HG03457 (cell line): ENCODE data around the gene EME2.
"Not testable (repeated sequence)": the region's sequence is repeated elsewhere in the genome, so short reads cannot be mapped to it uniquely, and the experiment has no call there.

ENCODE experiments used
- ATAC-seq: cut with Tn5 transposase; IDR thresholded peaks from one replicate; pipeline ENCODE4 v1.9.1; 2021; ENCODE audit warnings: moderate number of reproducible peaks; ENCODE audit not compliant: unreplicated experiment

Gene EME2

DNA sequence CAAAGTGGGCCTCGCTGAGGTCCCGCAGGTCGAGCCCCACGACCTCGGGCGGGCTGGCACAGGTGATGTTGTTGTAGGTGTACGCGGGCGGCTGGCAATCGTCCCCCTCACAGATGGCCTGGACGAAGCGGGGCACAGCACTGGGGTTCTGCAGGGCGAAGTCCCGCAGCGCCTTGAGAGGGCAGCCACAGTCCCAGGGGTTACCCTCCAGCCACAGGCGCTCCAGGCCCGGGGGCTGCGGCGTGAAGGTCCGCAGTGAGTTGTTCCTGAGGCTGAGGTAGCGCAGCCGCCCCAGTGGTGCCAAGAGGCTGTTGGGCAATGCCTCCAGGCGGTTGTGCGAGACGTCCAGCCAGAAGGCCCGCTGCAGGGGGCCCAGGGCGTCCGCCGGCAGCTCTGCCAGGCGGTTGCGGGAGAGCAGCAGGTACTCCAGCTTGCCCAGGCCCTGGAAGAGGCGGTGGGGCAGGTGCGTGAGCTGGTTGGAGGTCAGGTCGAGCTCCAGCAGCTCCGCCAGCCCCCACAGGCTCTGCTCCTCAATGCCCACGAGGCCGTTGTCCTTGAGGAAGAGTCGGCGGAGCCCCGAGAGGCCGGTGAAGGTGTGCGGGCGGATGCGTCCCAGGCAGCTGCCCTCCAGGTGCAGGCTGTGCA is 18.1 kb downstream of the EME2 start:
- no peak for ATAC-seq

DNA sequence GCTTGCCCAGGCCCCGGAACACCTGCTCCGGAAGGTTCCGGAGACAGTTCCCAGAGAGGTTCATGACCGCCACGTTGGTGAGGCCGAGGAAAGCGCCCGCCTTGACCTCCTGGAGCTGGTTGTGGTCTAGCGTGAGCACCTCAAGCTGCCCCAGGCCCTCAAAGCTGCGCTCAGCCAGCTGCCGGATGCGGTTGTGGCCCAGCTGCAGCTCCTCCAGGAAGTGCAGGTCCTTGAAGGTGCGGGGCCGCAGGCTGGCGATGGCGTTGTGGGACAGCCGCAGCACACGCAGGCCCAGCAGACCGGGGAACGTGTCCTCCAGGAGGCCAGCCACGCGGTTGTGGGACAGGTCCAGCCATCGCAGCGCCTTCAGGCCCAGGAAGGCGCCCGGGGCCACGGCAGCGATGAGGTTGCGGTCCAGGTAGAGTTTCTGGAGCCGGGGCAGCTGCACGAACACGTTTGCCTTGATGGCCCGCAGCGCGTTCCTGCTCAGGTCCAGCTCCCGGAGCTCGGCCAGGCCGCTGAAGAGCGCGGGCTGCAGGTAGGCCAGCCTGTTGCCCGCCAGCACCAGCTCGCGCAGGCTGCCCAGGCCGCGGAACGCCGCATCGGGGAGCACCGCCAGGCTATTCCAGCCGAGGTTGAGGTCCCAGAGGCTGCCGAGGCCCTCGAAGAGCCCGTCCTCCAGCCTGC is 18.8 kb downstream of the EME2 start:
- ATAC-seq = no peak

DNA sequence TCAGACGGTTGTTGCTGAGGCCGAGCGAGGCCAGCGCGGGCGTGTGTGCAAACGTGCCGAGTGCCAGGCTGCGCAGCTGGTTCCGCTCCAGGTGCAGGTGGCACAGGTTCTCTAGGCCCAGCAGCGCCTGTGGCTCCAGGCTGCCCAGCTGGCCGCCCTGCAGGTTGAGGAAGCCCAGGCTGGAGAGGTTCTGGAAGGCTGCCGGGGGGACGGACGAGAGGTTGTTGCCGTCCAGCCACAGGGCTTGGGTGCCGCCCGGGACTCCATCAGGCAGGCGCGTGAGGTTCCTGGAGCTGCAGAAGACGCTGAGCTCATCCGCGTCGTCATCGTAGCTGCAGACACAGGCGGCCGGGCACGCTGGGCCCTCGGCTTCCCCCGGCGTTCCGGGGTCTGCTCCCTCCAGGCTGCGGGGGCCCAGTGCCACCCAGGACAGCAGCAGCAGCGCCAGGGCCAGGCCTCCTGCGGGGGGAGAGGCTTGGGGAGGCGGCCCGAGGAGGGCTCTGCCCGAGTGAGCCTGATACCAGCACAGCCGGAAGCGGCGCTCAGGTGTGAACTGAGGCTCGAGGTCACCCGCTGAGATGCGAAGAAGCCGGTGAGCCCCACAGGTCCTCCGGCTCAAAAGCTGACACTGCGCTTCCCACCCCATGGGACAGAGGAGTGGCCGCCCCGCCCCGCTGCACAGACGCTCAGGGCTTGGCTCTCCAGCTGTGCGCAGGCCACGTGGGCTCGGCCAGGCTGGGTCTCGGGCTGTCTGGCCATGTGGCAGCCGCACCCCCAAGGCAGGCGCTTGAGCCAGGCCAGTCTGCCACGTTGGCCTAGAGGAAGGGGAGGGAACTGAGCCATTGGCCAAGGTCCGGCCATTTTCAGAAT is 19.6 kb downstream of the EME2 start:
- ATAC-seq = no peak

DNA sequence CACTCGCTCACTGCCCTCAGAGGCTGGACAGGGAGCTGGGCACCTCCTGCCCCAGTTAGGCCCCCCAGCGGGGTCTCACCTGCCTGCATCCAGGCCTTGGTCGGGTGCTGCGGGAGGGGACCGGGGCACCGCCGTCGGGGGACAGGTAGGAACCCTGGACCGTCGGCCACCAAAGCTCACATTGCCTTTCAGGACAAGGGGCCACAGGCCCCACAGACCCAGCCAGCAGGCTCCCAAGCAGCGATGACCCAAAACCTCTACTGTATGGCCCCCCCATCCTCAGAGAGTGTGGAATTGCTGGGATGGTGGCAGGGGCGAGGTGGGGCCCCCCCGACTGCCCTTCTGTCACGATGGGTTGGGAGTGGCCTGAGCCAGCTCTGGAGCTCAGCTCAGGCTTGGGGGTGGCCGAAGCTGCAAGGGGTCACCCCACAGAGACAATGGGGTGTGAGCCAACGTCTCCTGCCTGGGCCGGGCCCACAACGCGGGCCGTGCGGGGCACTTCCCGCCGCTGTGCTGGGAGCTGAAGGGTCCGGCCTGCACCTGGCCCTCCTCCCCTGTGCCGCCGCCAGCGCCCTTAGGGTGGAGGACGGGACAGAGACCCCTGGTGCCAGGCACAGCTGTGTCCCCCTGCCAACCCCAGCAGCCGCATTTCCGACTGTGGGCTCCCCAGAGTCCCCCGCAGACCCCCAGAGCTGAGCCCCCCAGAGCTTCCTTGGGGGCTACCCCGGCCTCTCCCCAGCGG is 20.4 kb downstream of the EME2 start:
- ATAC-seq = no peak

DNA sequence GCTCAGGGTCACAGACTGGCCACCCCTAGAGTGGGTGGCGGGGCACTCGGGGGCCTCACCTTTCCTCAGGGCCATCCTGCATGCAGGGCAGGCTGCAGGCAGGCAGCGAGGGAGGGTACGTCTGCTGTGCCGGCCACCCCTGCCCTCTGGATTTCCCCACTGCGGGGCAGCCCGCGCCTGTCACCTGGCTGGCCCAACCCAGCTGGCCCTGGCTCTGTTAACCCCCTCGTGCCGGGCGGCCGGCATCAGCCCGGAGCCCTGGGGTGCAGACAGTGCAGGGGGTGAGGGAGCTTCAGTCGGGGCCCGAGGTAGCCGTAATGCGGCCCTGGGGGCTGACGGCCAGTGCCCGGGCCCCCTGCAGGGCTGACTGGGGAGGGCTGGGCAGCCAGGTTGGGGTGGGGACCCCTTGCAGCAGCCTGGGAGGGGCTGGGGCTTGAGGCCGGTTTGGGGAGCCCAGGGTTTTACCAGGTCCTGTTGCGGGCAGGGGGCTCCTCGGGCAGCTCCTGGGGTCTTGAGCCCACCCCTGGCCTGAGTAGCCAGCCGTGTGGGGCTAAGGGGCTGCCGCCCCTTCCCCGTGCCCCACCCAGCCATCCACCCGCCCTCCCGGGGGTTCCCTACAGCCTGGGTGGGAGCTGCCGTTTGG is 21.1 kb downstream of the EME2 start, which contains the start of gene IGFALS:
Gene IGFALS, minus strand, starts transcription at position 128 of the 643 bp plus-strand sequence. Its CDS starts 53 bp downstream, at position 75.
- ATAC-seq = no peak

DNA sequence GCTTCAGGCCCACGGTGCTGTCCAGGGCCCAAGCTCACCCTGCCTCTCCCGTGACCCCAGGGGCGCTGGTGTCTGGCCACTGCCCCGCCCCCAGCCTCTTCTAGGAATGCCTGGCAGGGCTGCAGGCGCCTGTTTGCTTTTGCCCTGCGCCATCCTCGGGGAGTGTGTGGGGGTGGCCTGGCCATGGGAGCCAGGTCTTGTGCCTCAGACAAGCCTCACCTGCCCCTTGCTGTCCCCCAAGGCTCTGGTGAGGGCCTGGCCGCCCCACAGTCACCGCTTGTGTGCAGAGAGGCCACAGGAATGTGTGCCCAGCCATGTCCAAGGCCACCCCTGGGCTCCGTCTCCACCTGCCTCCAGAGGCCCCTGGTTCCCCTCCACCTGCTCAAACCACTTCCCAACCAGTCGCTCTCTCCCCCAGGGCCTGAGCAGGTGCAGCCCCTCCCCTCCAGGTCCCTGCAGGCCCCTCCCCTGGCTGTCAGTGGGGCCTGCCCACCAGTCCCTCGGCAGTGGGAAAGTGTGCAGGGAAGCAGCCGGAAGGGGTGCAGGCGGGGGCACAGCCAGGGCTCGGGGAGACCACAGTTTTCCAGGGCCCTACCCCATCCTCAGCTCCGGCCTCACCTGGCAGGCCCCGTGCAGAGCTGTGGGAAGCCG is 21.7 kb downstream of the EME2 start:
- no peak for ATAC-seq

DNA sequence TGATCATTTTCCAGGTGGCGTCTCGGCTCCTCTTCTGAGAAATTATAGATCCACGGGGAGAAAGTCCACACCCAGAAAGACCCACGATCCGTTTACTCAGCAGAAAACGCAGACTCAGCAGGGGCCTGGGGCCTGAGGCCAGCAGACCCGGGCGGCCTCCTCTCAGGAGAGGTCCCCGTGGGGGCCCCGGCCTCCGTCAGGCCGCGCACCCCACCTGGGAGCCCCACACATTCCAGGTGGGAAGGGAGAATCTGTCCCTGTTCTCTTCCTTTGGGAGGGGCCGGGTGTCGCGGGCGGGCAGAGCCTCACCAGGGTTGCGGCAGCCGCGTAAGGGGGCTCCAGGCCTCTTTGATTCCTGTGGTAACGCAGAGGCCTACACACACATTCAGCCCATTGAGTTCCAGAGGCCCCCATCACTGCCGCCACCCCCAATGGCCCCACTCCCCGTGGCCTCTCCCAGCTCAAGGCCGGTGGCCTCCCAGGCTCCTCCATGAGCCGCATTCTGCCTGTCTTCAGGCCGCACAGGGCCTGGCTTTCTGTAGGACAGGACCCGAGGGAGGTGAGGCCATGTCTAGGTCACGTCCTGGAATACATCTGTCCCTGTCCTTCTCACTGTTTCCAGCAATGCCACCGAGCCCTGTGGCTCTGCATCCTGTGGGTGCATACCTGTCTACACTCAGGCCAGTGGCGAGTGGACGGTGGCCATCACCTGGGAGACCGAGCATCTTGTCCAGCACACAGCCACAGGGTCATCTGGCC is 22.5 kb downstream of the EME2 start:
- ATAC-seq = no peak

DNA sequence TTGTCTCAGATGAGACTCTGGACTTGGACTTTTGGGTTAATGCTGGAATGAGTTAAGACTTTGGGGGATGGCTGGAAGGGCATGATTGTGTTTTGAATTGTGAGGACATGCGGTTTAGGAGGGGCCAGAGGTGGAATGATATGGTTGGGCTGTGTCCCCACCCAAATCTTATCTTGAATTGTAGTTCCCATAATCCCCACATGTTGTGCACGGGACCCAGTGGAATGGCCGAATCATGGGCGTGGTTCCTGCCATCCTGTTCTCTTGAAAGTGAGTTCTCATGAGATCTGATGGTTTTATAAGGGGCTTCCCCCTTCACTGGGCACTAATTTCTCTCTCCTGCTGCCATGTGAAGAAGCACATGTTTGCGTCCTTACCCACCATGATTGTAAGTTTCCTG is 26.7 kb downstream of the EME2 start:
- not testable (repeated sequence) for ATAC-seq

DNA sequence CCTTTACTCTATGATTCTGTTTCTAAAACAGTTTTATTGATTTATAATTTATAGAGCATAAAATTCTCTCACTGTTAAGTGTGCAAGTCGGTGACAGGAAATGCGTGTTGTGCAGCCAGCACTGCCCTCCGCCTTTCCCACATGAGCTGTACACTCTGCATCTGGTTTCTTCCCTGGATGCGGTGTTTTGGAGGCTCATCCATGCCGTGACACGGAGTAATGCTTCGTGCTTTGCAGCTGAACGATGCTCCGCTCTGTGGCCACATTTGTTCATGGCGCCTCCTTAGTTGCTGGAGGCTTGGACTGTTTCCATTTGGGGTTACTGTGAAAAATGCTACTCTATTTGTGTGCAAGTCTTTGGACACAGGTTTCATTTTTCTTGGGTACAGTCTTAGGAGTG is 28.1 kb downstream of the EME2 start:
- ATAC-seq = no peak

DNA sequence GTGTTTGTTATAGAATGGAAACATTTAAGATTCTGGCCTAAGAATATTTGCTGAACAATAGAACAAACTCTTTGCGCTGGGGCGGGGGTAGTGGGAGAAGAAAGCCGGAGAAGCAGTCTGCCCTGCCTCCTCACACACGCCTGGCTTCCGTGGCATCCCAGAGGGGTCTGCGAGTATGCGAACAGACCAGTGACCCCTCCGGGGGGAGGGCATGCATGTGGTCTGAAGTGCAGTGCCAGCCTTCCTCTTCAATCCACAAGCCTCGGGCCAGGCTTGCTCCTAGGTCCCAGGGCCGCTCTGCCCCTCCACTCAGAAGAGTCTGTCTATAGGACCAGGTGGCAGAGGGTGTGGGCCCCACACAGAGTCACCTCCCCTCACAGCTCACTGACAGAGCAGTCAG is 35.0 kb downstream of the EME2 start:
- ATAC-seq = no peak

DNA sequence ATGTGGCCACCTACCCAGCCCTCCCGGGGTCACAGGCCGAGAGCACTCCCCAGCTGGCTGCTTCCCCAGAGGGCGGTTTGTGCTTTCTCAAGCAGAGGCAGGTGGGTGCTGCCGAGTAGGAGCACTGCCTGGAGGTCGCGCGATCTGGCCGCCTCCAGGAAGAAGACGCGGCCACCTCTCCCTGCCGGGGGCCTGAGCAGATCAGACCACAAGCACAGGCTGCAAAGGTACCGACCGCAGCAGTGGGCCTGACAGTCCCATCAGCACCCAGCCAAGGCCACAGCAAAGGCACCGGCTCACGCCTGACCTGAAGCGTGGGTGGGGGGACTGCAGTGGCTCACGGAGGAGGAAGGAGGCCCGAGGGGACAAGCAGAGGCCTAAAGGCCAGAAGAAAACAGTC is 36.1 kb downstream of the EME2 start:
- no peak for ATAC-seq

DNA sequence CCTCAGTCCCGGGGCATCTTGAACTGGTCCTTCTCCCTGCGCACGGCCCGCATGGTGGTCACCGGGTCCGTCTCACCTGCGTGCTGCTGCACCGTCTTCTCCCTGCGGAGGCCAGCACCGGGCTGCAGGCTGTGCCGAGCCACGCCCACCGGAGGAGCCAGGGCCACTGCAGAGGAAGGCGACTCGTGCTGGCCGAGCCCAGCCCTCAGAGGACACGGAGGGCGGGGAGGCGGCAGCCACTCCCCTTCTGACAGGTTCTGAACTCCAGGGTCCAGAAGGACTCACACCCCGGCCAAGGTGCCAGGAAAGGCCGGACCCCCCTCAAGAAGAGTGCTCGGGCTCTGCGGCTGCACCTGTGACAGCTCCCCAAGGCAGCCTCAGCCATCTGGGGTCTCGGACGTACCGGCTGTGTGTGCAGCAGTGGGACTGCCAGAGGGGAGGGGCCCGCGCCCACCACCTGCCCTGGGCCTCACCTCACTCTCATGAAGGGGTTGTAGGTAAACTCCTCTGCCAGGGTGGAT is 36.7 kb downstream of the EME2 start:
- ATAC-seq = no peak

DNA sequence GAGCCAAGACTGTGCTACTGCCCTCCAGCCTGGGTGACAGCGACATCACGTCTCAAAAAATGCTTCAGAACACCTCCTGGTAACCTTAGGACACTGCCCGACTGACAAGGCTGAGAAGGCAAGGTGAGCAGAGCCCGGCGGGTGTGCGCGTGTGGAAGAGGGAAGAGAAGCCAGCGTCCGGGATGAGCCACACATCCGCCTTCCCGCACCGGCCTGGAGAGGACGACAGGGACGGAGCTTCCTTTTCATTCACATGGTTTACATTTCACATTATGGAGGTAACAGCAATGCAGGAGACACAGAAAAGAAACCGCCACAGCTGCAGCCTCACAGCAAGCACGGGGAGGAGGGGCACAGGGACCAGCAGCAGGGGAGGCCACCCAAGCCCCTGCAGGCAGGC is 37.5 kb downstream of the EME2 start:
- ATAC-seq = no peak

DNA sequence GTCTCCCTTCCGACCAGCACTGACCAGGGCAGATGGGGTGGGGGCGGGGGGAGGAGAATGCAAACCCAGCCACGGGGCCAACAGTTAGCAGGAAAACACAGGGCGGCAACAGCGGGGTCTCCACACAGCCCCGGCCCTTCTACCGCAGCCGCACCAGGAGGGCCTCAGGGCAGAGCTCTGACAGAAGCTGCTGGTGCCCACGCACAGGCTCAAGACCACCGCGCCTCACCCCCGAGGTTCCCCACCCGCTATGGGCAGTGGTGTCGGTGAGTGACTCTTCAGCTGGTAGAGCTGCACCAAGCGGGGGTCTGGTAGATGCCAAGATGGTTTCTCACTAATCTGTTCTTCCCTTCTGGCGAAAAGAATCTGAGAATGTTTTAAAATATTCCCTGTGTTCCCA is 37.9 kb downstream of the EME2 start:
- no peak for ATAC-seq

DNA sequence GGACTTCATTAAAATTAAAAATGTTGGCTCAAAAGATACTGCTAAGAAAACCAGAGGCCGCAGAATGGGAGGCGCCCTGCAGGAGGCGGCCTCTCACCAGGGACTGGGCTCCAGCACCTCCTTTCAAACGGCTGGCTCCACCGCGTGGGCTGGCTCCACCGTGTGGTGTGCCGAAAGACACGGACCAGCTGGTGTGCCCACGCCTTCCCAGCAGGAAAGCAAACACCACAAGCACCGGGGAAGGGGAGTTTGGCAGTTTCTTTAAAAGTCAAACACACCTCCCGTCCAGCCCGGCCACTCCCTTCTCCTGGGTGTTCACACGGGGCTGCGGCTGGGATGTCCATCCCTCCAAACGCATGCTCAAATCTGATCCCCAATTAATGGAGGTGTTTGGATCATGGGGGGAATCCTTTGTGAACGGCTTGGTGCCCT is 40.1 kb downstream of the EME2 start:
- ATAC-seq = no peak

DNA sequence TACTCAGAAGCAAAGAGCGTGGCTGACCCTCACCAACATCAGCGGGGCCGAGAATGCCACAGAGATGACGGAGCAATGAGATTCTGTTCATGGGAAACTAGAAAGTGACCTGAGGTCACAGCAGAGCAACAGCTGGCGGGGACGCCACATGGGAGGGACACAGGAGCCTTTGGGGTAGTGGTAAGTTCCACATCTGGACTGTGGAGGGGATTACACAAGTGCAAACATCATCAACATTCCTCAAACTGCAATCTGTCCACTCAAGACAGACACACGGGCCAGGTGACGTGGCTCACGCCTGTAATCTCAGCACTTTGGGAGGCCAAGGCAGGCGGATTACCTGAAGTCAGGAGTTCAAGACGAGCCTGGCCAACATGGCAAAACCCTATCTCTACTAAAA is 42.9 kb downstream of the EME2 start:
- ATAC-seq = no peak

DNA sequence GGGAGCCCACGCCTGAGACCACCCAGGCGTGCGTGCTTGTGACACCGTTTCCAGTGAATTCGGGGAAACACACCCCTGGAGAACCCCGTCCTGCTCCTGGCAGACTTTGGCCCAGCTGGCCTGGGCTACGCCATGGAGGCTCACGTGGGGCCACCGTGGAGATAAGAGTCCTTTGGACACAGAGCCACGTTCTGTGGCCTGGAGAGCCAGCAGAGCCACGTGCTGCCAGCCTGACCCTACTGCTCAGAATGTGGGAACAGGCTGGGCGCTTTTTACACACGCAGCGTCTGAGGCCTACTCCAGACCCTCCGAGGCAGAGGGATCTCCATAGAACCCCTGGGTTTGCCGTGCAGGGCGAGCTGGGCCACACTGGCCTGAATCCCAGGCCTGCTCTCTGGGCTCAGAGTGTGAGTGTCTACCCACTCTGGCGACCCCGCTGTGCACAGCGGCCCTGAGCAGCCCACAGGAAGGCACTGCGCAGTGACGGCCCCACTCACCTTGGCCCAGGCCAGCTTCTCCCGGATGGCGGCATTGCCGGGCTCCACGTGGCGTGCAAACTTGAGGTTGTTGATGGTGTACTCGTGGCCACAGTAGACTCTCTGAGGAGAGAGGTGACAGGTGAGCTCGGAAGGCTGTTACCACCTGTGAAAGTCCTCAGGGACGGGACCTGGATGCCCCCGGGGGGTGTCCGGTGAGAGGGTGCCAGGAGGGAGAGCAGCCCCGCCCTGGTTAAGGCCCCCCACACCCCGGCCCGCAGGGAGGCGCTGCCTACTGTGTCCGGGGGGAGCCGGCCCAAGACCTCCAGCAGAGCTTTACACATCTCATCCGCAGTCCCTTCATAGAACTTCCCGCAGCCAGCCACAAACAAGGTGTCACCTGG is 44.0 kb downstream of the EME2 start:
- no peak for ATAC-seq

DNA sequence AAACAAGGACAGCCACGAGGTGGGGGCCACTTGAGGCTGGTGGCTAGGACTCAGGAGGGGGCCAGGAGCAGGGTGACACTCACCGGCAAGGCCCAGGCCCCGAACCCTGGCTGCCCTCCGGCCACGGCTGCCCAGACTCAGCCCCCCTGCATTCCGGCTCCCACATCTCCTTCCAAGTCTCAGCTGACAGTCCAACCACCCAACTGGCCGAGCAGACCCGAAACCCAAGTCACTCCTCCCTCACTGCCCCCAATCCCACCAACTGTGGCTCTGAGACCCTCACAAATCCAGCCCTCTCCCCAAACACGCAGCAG is 44.6 kb downstream of the EME2 start:
- ATAC-seq = no peak
